Osteocyte (in vitro differentiated cells): ENCODE results near the gene MAST3. TPM values are rescaled to one million over a fixed set of nuclear protein-coding genes. Genes with fewer than 3 reads are reported as not detected.

ENCODE experiments used
- DNase-seq: peaks from one replicate; pipeline ENCODE4 v3.0.0; 2021; ENCODE audit warnings: mixed read lengths; ENCODE audit not compliant: unreplicated experiment; ENCODE audit errors: extremely low spot score
- H3K27ac Mint-ChIP-seq: one replicate; pipeline ENCODE4 v1.8.0; 2021; ENCODE audit warnings: mild to moderate bottlenecking, mixed read lengths; ENCODE audit not compliant: unreplicated experiment
- H3K27me3 Mint-ChIP-seq: one replicate; pipeline ENCODE4 v1.8.0; 2021; ENCODE audit warnings: mixed read lengths; ENCODE audit not compliant: unreplicated experiment
- H3K36me3 Mint-ChIP-seq: one replicate; pipeline ENCODE4 v1.8.0; 2021; ENCODE audit warnings: mixed read lengths; ENCODE audit not compliant: unreplicated experiment
- H3K4me1 Mint-ChIP-seq: one replicate; pipeline ENCODE4 v1.8.0; 2021; ENCODE audit warnings: mixed read lengths; ENCODE audit not compliant: unreplicated experiment
- H3K4me3 Mint-ChIP-seq: one replicate; pipeline ENCODE4 v1.8.0; 2021; ENCODE audit warnings: mild to moderate bottlenecking, moderate library complexity, mixed read lengths; ENCODE audit not compliant: unreplicated experiment
- H3K9me3 Mint-ChIP-seq: one replicate; pipeline ENCODE4 v1.8.0; 2021; ENCODE audit warnings: mixed read lengths; ENCODE audit not compliant: unreplicated experiment
- total RNA-seq: library from RNA; stranded (reverse); gene quantifications from 2 replicates; pipeline ENCODE4 v1.2.1, GENCODE V29; 2021
- TF ChIP-seq, protein P1 (sequence below): fragments of 200-600 bp; sonication (generic); IDR thresholded peaks from 2 replicates; pipeline ENCODE4 v1.5.0; 2021; ENCODE audit warnings: antibody characterized with exemption, mild to moderate bottlenecking, moderate library complexity

The MAST3 gene
- total RNA-seq, 1 donor from 2014 or later = 7.6 TPM

DNA sequence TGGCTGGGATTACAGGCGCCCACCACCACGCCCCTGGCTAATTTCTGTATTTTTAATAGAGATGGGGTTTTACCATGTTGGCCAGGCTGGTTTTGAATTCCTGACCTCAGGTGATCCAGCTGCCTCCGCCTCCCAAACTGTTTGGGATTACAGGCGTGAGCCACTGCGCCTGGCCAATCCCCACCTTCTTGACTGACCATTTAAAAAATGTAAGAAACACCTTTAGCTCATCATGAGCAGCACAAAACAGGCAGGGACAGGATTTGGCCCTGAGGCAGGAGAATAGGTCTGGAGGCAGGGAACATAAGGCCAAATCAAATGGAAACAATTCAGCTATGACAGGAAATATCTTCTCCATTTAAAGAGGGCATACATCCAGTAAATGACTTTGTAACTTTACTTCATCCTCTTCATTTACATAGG, 94.1 kb downstream of the MAST3 start:
- Mint-ChIP-seq H3K27ac (peak overlapping the region; percentile 90), H3K4me3 (peak overlapping the region; percentile 79), H3K36me3 (no peaks in the 10 kb centered on the region), H3K4me1 (peaks cover 18% of the 10 kb centered on the region), H3K27me3 (no peaks in the 10 kb centered on the region), H3K9me3 (no peaks in the 10 kb centered on the region)
- DNase-seq = no peak
- TF ChIP-seq, protein P1, sequence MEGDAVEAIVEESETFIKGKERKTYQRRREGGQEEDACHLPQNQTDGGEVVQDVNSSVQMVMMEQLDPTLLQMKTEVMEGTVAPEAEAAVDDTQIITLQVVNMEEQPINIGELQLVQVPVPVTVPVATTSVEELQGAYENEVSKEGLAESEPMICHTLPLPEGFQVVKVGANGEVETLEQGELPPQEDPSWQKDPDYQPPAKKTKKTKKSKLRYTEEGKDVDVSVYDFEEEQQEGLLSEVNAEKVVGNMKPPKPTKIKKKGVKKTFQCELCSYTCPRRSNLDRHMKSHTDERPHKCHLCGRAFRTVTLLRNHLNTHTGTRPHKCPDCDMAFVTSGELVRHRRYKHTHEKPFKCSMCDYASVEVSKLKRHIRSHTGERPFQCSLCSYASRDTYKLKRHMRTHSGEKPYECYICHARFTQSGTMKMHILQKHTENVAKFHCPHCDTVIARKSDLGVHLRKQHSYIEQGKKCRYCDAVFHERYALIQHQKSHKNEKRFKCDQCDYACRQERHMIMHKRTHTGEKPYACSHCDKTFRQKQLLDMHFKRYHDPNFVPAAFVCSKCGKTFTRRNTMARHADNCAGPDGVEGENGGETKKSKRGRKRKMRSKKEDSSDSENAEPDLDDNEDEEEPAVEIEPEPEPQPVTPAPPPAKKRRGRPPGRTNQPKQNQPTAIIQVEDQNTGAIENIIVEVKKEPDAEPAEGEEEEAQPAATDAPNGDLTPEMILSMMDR = no peak

DNA sequence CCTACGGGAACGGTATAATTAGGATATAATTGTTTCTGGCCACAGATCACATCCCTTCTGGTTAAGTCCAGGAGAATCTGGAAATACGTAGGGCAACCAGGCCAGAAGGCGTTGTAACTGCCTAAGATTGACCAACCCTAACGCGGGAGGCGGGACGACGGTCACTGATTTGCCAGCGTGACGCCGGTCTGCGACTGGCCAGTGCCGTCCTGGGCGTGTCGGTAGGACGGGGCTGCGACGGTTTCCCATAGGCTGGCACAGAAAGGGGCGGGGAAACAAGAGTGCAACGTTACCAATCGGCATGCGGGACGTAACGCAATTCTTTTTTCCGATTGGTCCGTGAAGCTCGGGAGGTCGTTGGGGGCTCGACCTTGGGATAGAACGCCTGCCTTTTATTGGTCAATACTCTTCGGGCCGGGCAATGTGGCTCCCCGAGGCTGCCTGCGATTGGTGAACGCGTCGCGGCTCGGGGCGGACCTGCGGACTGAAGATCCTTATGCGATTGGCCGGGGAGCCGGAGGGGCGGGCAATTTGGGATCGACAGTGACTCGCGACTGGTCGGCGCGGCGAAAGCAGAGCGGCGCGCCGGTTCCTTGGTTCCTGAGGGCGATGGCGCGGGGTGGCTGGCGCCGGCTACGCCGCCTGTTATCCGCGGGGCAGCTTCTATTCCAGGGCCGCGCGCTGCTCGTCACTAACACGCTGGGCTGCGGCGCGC, 95.3 kb downstream of the MAST3 start, which contains the start of gene MPV17L2:
MPV17L2 (plus strand) TSS at position 546 of the 715 bp plus-strand sequence; CDS start at position 610, 64 bp downstream.
- TF ChIP-seq, protein P1 = no peak
- Mint-ChIP-seq H3K36me3 (no peaks in the 10 kb centered on the region), H3K27me3 (no peaks in the 10 kb centered on the region), H3K4me3 (peak within 1 kb of the TSS; percentile 79), H3K9me3 (no peaks in the 10 kb centered on the region), H3K4me1 (peaks cover 18% of the 10 kb centered on the region), H3K27ac (peak within 1 kb of the TSS; percentile 90)
- peak; percentile 100 for DNase-seq

DNA sequence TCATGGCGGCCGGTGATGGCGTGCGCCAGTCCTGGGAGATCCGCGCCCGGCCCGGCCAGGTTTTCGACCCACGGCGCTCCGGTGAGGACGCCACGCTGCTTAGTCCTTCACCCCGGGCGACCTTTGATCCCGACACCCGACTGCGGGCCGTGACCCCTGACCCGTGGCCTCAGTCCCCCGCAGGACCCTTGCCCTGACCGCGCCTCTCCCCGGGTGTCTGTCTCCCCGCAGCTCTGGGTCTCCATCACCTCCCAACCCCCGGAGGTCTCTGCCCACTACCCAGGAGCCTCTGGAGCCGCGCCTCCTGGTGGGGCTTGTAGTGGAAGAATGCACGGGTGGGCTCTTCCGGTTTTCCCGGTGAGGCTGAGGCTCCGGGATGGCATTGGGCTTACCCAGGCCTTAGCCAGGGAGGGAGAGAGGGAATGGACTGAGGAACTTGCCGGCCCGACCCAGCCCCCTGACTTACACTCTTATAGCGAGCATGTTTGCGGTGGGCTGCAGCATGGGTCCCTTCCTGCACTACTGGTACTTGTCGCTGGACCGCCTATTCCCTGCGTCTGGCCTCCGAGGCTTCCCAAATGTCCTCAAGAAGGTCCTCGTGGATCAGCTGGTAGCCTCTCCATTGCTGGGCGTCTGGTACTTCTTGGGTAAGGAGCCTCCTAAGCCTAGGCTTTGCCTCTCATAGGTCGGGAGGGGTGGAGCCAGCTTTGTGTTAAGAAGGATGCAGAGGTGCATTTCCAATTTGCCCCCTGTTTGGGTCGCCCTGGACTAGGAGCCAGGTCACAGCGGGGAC, 96.0 kb downstream of the MAST3 start:
- Mint-ChIP-seq H3K27me3 (no peaks in the 10 kb centered on the region), H3K4me1 (peaks cover 18% of the 10 kb centered on the region), H3K4me3 (peak overlapping the region; percentile 79), H3K36me3 (peaks cover 2% of the 10 kb centered on the region), H3K27ac (peak overlapping the region; percentile 90), H3K9me3 (no peaks in the 10 kb centered on the region)
- TF ChIP-seq, protein P1 = peak; percentile 13
- no peak for DNase-seq

DNA sequence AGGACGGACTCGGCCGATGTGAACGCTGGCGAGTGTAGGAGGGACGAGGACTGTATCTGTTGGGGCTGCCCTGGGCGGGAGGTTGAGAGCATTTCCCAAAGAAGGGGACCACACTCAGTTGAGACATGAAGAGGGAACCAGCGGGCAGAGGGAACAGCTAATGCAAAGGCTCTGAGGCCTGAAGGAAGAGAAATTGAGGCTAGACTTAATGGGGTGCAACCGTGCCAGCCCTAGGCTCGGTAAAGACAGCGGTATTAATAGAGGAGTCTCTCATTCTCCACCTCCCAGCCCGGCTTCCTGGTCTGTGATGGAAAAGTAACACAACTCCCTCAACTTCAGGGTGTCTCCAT, 96.6 kb downstream of the MAST3 start:
- H3K36me3 Mint-ChIP-seq = peaks cover 2% of the 10 kb centered on the region
- H3K27ac Mint-ChIP-seq = peak overlapping the region; percentile 90
- peaks cover 18% of the 10 kb centered on the region for H3K4me1 Mint-ChIP-seq
- TF ChIP-seq, protein P1 = no peak
- H3K9me3 Mint-ChIP-seq = no peaks in the 10 kb centered on the region
- no peaks in the 10 kb centered on the region for H3K27me3 Mint-ChIP-seq
- H3K4me3 Mint-ChIP-seq = peak overlapping the region; percentile 79
- no peak for DNase-seq
